Midbrain (tissue), 1 donor: Measurements from ENCODE around the gene FAM229A.

ENCODE experiments used
- DNase-seq: peaks from one replicate; lab custom pipeline; 2025; lab: John Stamatoyannopoulos, UW

The FAM229A gene

GRCh38 chr1:32330558-32331151 is 31.6 kb downstream of the FAM229A start:
- no peak for DNase-seq

- DNase-seq = no peak
These were observed 32.3 kb downstream of the FAM229A start for GRCh38 chr1:32329931-32330466.

GRCh38 chr1:32327204-32327603 is 35.1 kb downstream of the FAM229A start:
- DNase-seq = no peak

GRCh38 chr1:32321712-32322291 is 40.5 kb downstream of the FAM229A start:
- no peak for DNase-seq

- DNase-seq = no peak
These were observed 44.0 kb downstream of the FAM229A start for GRCh38 chr1:32318127-32318869.

GRCh38 chr1:32316903-32317277 is 45.4 kb downstream of the FAM229A start:
- no peak for DNase-seq

- no peak for DNase-seq
These were observed 50.4 kb downstream of the FAM229A start for GRCh38 chr1:32311709-32312393.
